GM08714 (cell line): ENCODE measurements around the gene GRAMD2A.

Experiments
- H3K4me3 ChIP-seq: fragments of 200-500 bp; sonication (Bioruptor generic); 2 replicates; pipeline ENCODE4 v1.5.1; 2014; ENCODE audit warnings: mild to moderate bottlenecking, low read length, inconsistent platforms
- ZNF274 ChIP-seq: IDR thresholded peaks from 2 replicates; pipeline ENCODE4 v1.6.1; 2012; ENCODE audit warnings: mild to moderate bottlenecking, low read depth, low read length

The GRAMD2A gene

GRCh38 chr15:72202302-72202701 lies 4.7 kb upstream of the GRAMD2A start:
- TF ChIP-seq ZNF274, result no peak
- H3K4me3 ChIP-seq, result no peak overlapping the region

- H3K4me3 ChIP-seq, result no peak overlapping the region
- TF ChIP-seq ZNF274, result no peak
These were observed 3.9 kb upstream of the GRAMD2A start for GRCh38 chr15:72201391-72201921.

- no peak overlapping the region for H3K4me3 ChIP-seq
- TF ChIP-seq ZNF274, result no peak
These were observed 3.0 kb upstream of the GRAMD2A start for GRCh38 chr15:72200395-72201237.

GRCh38 chr15:72199721-72200212 lies 2.2 kb upstream of the GRAMD2A start:
- no peak for TF ChIP-seq ZNF274
- no peak overlapping the region for H3K4me3 ChIP-seq

GRCh38 chr15:72199205-72199515 lies 1.6 kb upstream of the GRAMD2A start:
- no peak for TF ChIP-seq ZNF274
- H3K4me3 ChIP-seq, result no peak overlapping the region

- H3K4me3 ChIP-seq, result no peak overlapping the region
- TF ChIP-seq ZNF274, result no peak
These were observed 993 bp upstream of the GRAMD2A start for GRCh38 chr15:72198356-72199204.

- TF ChIP-seq ZNF274, result no peak
- H3K4me3 ChIP-seq, result no peak overlapping the region
These were observed 537 bp downstream of the GRAMD2A start for GRCh38 chr15:72197041-72197459.

GRCh38 chr15:72196409-72197040 lies 1.1 kb downstream of the GRAMD2A start:
- no peak overlapping the region for H3K4me3 ChIP-seq
- no peak for TF ChIP-seq ZNF274

GRCh38 chr15:72195101-72195511 lies 2.5 kb downstream of the GRAMD2A start:
- H3K4me3 ChIP-seq, result no peak overlapping the region
- TF ChIP-seq ZNF274, result no peak

GRCh38 chr15:72193836-72194396 lies 3.7 kb downstream of the GRAMD2A start:
- no peak overlapping the region for H3K4me3 ChIP-seq
- TF ChIP-seq ZNF274, result no peak

GRCh38 chr15:72192416-72192815 lies 5.2 kb downstream of the GRAMD2A start:
- no peak for TF ChIP-seq ZNF274
- H3K4me3 ChIP-seq, result no peak overlapping the region

- no peak overlapping the region for H3K4me3 ChIP-seq
- TF ChIP-seq ZNF274, result no peak
These were observed 8.2 kb downstream of the GRAMD2A start for GRCh38 chr15:72189250-72189902.

GRCh38 chr15:72184165-72184811 lies 13.3 kb downstream of the GRAMD2A start:
- H3K4me3 ChIP-seq, result no peak overlapping the region
- no peak for TF ChIP-seq ZNF274
